Hindlimb muscle (tissue), 1 donor: Measurements from ENCODE around the gene GTF2F1. TPM values are rescaled to one million over a fixed set of nuclear protein-coding genes. Genes with fewer than 3 reads are reported as not detected.
"Not testable (repeated sequence)": the region's sequence is repeated elsewhere in the genome, so short reads cannot be mapped to it uniquely, and the experiment has no call there.

Experiments
- DNase-seq: peaks from one replicate; pipeline ENCODE4 v3.0.0-alpha.2; 2013
- polyA plus RNA-seq: library from polyadenylated mRNA; unstranded; fragments of 120-200 nt; gene quantifications from one replicate; pipeline ENCODE4 v1.2.1, GENCODE V29; 2013; ENCODE audit not compliant: insufficient read length

The GTF2F1 gene
- polyA plus RNA-seq, 1 donor, result 76.4 TPM

DNA sequence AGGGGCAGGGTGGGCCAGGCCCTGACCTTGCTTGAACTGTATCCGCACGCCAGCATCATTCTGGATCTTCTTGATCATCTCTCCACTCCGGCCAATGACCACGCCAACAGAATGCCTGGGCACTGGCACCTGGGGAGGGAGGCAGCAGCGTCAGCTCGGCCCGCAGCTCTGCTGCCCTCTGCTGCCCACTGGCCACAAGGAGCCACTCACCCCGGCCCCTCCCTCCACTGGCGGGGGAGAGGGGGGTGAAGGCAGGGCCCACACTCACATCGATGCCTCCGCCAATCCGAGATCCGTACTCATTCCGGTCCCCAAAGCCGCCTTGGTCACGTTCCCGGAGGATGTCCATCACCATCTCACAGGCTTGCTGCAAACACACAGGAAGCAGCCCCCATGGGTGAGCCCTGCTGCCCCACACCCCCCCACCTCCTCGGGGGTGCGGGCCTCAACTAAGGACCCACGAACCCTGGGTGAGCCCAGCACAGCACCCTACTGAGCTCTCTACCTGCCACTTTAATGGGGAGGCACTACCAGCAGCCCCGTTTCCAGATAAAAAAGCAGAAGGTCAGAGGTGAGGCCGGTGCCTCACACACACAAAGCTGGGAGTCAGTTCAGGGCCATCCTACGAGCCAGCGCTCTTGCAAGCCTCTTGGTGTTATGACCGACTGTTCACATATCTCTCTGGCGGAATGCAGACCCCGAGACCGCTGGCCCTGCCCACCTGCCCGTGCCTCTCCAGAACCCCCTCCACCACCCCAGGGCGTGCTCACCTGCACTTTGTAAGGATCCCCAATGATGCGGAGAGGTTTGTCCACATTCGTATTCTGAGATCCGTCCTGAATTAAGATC lies 25.0 kb upstream of the GTF2F1 start:
- no peak for DNase-seq

DNA sequence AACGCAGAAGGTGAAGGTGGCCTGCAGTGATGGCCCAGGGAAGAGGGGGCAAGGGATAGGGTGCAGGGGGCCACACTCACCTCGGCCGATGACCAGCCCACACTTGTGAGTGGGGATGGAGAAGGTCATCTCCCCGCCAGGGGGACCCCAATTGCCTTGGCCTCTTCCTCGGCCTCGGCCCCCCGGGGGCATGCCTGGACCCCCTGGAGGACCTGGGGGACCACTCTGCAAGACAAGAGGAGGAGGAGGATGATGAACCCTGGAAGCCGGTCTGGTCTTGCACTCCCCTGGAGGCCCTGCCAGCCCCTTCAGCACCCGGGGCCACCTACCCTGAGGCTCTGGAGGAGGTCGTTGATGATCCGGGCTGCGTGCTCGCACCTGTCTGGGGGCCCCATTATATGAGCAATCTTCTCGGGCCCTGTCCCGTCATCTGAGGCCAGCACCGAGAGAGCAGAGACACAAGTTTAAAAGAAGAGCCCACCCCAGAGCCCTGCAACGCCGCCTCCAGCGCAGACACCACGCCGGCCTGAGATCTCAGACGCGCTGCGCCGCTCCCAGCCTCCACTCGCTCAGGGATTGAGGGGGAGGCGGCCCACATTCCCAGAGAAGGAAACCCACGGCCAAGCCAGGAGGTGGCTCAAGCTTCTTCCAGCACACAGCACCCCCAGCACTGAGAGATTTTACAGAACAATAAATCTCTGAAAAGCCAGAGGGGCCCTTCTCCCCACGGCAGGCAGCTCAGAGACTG lies 23.9 kb upstream of the GTF2F1 start:
- DNase-seq, result no peak

DNA sequence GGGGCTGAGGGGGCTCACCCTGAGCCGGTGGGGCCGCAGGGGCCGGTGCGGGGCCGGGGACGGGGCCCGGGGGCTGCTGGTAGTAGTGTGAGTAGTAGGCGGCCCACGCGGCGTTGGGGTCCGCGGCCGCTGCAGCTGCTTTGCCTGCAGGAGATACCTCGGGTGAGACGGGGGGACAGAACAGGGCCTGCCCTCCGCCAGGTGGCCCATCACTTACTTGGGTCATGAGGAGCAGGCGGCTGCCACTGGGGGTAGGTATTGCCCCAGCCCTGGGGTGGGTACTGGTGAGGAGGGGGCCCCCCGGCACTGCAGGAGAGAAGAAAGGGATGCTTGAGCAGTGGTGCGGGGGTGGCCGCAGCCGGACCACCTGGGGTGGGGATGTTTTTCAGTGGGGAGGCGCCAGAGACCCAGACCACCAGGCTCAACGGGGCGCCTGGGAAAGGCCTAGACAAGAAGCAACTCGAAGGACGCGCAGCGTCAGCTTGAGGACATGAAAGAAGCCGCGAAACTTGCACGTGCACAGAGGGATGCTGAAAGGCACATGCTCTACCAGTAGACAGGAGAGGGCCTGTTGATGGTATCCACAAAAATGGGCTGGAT lies 22.7 kb upstream of the GTF2F1 start:
- DNase-seq, result no peak

DNA sequence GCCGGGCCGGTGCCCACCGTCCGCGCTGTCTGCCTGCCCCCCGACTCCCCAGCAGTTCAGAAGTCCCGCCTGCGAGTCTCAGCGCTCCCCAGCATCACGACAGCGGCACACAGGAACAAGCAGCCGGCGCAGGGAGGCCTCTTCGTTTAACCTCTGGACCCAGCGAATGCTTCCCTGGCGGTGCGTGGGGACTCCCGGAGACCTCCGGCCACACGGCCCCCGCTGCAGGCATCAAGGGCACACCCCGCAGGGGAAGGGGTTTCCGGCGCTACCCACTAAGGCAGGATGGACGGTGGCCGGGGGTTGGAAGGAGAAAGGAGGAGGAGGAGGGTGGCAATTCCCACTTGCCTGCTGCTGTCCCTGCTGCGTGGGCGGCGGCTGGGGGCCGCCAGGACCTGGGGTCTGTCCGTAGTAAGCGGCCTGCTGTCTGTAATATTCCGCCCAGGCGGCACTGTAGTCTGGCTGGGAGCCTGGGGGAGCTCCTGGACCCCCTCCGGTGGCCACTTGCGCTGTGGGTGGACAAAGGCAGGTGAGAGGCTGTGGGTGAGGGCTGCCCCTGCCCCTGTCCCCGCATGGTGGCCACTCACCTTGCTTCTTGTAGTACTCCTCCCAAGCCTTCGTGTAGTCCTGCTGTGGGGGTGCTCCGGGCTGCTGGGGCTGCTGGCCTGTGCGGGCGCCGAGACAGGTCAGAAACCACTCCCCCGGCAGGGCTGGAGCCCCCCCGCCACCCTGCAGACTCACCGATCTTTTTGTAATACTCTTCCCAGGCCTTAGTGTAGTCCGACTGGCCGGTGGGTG lies 22.0 kb upstream of the GTF2F1 start:
- DNase-seq, result no peak

DNA sequence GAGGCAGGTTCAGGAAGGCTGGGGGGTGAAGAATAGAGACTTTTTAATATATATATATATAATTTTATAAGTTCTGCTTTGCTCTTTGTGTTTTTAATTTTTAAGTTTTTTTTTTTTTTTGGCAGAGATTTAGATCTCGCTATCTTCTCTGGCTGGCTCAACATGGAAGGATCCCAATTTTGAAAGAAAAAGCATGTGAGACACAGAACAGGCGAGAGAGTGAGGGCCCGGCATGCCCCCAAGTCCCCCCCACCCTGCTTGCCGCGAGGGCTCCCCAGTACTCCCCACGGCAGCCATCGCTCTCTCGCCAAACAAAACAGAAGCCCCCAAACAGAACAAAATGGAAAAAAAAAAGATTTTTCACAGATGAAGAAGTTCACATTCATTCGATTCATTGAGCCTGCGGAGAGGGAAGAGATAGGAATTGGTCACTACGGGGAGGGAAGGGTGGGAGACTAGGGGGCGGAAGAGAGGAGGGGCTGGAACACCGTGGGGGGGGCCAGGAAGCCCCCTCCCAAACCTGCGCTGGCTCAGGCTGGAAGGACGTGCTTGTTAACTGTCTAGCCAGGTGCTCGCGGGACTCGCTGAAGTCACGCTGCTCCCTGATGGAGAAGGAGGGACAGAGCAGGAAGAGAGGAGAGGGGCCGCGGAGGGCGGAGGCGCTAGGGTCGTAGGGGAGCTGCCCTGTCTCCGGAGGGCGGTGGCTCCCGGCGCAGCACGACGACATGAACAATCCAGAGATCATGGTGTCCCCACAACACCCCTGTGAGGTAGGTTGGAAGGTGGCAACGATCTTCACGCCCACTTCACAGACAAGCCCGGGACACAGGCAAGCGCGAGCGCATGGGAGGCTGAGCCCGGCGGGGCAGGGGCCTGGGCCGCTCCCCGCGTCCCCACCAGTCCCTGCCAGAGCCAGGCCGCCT lies 21.0 kb upstream of the GTF2F1 start:
- no peak for DNase-seq

DNA sequence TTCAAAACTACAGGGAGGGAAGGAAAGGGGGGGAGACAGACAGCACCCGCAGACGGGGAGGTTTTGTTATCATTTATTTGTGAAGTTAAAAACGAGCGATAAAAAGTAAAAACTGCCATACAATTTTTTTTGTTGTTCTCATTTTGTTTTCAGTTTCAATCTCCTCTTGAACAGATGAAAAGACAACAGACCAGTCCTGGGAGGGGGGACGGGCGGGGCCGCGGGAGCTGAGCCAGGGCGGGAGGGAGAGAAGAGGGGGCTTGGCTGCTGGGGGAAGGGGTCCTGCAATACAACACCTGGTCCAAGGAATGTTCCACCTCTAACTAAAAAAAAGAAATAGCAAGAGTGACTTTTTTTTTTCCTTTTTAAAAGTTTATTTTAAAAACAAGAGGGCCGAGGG lies 20.3 kb upstream of the GTF2F1 start:
- DNase-seq, result no peak

DNA sequence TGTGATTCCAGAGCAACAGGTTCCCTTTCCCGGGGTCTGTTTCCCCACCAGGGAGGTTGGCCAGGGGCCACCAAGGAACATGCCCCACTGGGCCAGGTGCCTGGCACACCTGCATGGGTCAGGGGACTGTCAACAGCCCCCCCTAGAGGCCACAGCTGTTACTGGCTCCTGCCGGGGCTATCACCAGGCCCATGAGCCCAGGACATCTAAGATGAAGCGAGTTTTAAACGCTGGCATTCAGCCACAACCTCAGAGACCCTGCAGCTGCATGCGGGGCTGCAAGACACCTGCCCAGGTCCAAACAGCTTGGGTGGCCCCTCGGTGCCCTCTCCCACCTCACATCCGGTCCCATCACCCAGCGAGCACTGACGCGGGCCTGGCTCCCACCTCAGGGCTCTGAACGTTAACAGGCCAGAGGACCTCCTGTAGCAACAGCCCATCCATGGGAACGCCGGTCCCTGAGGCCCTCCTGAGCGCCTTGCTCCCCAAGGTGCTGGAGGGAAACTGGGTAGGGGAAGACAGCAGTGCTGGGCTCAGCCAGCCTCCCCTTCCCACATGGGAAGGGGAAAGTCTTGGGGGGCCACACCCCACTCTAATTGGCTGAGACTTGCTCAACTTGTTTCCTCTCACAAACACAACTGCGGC lies 19.6 kb upstream of the GTF2F1 start:
- DNase-seq, result no peak

DNA sequence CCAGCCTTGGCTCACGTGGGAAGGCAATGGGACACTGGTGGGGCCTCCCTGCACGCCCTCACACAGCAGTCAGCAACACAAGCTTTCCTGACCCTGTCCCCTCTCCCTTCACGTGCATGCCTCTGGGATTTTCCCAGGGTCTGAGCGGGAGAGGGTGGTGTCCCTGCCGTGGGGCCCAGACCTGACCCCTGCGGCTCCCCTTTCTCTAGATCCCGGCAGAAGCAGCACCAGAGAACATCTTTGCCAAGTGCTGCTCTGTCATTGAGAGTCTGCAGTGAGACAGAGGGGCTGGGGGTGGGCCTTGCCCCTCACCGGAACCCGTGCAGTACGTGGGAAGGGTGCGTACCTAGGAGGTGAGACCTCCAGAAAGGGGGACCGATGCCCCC lies 19.1 kb upstream of the GTF2F1 start:
- no peak for DNase-seq

DNA sequence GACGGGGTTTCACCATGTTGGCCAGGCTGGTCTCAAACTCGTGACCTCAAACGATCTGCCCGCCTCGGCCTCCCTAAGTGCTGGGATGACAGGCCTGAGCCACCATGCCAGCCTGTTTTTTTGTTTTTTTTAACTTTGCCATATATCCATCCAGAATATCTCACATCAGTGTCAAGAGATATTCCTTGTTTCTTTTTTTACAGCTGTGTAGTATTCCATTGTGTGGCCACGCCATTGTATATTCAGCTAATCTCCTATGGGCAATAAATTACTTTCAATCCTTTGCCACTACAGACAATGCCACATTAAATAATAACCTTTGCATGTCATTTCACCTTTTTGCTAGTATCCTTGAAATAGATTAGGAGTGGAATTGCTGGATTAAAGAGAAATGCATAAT lies 16.4 kb upstream of the GTF2F1 start:
- DNase-seq, result no peak

DNA sequence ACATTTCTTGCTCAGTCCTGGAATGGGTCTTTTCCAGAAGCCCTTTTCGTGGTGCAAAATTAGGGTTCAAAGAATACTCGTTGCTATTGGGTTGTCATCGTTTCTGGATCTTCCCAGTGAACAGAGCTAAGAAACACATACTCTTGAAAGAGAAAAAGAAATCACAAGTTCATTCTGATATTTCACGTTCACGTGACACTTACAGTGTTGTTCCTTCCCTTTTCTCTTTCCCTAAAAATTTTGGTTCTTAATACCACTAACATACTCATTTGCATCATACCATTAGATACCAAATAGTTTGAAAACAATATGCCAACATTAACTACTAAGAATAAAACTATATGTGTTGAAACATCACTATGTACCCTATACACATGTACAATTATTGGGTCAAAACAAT lies 13.4 kb upstream of the GTF2F1 start:
- DNase-seq, result no peak

DNA sequence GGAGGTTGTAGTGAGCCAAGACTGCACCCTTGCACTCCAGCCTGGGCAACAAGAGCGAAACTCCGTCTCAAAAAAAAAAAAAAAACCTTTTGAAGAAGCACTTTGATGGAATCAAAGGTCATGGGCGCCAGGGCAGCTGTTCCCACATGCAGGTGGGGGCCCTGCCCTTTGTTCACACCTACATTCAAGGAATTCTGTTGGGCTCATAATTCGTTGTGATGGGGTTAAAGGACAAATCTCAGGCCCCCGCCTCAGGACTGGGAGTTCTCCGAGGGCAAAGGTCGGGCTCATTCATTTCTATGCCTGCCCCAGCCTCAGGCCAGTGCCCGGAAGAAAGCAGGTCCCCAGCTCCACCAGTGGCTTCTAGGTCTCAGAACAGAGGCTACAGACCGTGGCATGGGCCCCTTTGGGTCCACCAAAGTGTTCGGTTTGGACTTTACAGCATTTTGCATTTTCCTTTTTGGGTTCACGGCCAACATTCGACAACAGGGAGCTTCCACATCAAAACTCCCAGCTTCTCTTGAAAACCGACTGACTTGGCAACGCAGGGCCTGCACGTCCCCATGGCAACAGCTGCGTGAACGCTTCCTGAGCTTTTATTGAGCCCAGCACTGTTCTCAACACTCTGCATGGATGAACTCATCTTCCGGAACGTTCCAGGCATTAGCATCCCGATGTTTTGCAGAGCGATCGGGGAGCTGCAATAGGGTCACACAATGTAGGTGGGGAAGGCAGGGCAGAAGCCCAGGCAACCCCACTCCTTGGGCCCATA lies 10.1 kb upstream of the GTF2F1 start:
- peak; percentile 82 for DNase-seq

DNA sequence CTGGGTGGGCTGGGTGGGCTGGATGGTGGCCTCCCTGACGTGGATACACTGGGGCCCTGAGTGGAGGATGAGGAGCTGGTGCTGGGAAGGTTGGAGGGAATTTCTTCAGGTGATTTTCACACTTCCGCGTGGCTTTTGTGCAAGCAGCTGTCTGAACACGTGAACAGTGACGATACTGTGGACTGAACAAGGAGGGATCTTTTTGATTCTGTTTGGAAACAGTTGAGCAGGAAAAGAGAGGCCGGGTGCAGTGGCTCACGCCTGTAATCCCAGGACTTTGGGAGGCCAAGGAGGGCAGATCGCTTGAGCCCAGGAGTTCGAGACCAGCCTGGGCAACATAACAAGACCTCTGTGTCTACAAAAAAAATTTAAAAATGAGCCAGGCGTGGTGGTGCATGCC lies 9.1 kb upstream of the GTF2F1 start:
- DNase-seq, result no peak

DNA sequence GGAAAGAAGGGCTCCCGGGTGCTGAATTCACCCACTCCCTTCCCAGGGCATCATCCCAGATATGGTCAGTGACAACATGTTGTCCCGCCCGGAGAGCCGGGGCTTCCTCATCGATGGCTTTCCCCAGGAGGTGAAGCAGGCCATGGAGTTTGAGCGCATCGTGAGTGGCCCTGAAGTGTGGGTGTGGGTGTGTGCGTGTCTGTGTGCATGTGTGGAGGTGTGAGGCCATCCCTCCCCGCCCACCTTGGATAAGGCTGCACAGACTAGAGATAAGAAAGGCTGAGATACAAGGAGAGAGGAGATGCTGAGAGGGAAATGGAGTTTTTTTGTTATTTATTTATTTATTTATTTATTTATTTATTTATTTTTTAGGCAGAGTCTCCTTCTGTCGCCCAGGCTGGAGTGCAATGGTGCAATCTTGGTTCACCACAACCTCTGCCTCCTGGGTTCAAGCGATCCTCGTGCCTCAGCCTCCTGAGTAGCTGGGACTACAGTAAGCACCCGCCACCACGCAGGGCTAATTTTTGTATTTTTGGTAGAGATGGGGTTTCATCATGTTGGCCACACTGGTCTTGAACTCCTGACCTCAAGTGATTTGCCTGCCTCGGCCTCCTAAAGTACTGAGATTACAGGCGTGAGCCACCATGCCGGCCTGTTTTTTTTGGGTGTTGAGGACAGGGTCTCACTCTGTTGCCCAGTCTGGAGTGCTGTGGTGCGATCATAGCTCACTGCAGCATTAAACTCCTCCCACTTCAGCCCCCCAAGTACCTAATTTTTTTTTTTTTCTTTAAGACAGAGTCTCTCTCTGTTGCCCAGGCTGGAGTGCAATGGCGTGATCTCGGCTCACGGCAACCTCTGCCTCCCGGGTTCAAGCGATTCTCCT lies 7.3 kb upstream of the GTF2F1 start:
- not testable (repeated sequence) for DNase-seq

DNA sequence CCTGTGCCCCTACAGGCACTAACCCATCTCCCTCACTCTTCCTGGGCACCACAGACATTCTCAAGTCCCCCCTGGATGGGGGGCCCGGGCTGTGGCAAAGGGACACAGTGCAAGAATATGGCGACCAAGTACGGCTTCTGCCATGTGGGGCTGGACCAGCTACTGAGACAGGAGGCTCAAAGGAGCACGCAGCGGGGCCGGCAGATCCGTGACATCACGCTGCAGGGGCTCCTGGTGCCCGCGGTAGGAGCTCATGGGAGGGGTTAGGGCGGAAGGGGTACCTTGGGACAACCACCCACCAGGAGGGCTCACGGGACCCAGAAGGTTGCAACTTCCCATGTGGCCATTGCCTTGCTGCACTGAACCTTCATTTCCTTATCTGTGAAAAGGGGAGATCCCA lies 3.3 kb upstream of the GTF2F1 start:
- no peak for DNase-seq

DNA sequence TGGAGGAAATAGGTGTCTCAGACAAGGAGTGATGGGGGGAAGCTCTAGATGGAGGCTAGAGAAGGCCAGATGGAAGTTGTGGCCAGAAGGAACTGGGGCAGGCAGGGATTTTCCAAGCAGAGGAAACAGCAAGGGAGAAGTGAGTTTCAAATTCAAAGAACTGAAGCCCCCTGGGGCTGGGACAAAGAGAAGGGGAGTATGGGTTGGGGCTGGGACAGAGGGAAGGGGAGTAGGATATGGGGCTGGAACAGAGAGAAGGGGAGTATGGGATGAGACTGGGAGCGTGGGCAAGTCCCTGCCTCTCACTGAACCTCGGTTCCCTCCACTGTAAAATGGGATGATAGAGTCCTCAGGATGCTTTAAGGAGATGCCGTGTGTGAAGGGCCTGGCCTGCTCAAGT lies 1.9 kb upstream of the GTF2F1 start:
- DNase-seq, result no peak

DNA sequence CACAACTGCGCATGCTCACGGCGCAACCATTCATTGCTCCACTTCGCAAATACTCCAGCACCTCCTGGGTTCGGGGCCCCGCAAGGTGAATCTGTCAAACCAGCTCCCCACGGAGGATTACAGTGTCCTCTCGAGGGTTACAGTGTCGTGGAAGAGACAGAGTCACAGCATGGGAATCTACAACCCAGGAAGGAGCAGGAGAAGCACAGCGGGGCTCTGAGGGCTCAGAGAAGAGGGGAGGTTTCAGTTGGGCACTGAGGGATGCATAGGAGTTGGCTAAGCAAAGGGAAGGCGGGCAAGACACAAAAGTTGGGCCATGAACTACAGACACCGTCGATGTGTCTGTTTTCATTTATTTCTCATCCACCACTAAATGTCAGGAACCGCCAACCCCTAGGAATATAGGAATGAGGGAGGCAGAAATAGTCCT lies 1.0 kb upstream of the GTF2F1 start:
- no peak for DNase-seq

DNA sequence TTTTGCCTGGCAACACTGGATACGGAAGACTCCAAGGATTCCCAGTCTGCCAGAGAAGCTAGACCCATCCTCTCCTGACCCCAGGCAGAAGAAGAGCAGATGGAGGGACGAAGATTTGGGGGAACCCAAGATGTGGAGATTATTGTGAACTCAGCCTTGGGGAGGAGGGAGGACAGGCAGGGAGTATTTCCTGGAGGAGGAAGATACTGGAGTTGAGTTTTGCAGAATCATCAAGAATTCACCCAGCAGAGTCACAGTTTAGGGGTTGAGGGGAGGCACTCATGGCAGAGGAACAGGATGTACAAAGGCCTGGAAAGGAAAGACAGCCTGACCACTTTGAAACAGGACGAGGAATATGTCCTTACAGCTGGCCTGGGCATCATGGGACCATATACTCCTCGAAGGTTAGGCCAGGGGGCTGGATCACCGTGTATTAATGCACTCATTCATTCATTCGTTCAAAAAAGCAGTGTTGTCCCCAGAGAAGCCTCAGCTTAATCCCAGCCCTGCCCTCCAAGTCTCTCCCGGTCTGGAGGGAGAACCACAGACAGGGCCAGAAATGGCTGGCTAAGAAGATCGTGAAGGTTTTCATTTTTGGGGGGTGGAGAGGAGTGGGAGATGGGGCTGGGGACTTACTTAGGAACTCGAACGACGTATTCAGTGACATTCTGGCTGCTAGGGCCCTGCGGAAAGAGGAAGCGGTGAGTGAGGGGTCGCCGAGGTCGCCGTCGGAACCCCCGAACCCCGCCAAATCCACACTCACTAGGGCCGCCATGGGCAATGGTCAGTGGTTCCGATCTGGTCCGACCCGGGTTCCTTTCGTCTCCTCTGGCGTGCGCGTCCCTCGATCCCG lies 517 bp downstream of the GTF2F1 start:
- DNase-seq, result no peak

DNA sequence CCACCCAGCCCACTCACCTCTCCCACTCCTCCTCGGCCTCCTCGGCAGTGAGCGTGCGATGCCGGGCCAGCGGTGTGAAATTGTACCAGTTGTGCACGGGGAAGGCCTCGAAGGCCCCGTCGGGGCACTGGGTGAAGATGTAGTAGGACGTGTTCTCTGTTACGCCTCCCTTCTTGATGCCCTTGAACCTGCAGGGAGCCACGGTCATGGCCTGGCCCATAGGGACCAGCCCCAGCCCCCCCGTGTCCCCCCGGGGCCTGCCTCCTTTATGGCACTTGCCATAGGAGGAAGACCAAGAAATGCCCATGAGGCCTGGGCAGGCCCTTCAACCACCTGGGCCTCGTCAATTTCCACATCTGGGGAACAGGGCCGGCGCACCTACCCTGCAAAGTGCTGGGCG lies 5.6 kb downstream of the GTF2F1 start:
- no peak for DNase-seq
